CD4-positive, alpha-beta T cell treated with Interleukin-17A for 4 hours (primary cell): ENCODE results near the gene CHCHD3.

Source experiments
- DNase-seq: peaks from one replicate; pipeline ENCODE4 v3.0.0-alpha.2; 2020; ENCODE audit warnings: mixed read lengths

CHCHD3 gene

DNA sequence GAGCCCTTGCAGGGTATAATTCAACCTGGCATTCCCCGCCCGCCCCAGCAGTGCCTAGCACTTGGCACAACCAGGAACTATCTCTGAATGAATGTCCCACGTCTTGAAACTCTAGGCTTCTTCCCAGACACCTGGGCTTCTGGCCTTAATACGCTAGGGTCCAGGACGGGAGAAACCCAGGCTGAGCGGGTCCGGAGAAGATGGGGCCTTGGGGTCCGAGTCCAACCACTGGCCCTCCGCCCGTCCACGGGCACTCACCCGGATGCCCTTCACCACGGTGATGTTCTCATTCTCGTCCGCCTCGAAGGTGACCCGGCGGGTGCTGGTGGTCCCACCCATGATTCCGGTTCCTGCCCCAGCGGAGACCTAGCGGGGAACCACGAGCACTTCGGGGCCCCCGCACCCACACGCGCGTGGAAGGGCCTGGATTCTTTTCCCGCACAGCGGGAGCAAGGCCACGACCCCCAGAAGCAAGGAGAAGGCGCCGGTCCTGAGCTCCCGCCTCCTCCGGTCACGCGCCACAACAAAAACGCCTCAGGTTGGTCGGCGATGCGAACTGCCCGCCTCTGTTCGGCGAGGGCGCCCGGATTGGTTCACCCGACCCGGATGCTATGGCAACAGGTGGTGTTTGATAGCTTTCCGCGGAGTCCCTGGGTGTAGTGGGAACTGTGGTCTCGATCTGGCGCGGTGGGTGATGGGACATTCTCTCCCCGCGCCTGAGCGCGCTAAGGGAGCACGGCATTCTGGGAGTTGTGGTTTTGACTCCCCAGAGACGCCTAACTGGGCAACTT, at the start of gene CHCHD3:
TSS of gene CHCHD3 (minus strand) at position 492 of the 791 bp plus-strand sequence. CDS start at position 339, 153 bp downstream.
- peak; percentile 94 for DNase-seq

DNA sequence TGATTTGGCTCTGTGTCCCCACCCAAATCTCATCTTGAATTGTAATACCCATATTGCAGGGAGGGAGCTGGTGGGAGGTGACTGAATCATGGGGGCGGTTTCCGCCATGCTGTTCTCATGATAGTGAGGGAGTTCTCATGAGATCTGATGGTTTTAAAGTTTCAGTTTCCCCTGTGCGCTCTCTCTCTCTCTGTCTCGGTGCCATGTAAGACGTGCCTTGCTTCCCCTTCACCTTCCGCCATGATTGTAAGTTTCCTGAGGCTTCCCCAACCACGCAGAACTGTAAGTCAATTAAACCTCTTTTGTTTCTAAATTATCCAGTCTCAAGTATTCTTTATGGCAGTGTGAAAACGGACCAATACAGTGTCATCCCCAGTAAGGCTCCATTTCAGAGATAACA, 48.3 kb upstream of the CHCHD3 start:
- DNase-seq: no peak

DNA sequence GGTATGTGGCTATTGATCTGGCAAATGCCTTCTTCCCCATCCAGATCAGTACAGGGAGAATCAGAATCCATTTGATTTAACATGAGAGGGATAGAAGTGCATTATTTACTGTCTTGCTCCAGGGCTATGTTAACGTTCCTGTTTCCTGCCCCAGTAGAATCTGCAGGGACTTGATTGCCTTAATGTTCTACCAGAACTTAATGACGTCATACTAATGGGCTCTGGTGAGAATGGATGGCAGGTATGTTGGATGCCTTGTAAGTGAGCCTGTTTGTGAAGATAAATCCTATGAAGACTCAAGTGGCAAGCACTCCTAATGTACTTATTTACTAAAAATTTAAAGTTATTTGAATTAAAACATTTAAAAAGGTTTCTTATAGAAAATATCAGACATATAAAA, 44.5 kb upstream of the CHCHD3 start:
- DNase-seq: no peak

DNA sequence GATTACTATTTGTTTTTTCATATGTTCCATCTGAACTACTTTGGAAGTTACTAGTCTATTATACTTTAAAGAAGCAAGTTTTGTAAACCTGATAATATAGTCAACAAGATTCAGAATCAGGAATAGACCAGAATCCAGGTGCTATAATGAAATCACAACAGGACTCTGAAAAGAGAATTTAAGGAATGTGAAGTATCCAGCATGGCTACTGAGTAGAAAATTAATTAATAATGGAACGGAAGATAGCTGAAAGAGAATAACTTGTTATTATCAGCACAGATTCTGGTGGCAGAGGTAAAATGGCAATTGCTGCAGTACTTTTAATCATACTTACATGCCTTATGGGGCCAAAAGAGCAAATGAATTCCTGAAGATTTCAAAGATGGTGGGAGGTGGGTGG, 43.1 kb upstream of the CHCHD3 start:
- DNase-seq: no peak

DNA sequence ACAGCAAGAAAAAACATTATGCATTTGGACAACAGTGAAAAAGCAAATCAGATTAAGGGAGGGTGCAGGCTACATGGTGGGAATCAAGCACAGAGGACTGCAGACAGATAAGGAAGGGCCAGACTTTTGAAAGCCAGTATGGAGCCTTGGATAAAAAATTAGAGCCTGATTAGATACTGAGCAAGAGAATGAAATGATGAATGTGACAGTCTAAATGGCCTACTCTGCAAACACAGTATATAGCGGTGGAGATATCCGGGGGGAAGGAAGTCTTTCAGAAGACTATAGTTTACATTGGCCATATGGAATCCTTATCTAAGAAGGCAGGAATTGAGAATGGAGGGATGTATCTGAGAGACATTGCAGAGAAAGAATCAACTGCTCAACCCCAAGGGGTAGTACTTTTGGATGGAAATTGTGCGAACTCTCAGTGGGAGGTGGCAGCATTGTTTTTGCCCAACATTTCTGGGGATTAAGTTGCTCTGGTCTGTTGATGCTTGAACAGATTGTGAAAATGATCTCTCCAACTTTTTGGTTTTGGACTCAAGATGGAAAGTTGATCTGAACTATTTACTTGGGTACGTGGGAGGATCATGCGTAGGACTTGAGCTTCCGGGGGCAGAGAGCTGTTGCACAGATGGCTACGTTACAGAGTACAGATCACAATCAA, 39.4 kb upstream of the CHCHD3 start:
- no peak for DNase-seq

DNA sequence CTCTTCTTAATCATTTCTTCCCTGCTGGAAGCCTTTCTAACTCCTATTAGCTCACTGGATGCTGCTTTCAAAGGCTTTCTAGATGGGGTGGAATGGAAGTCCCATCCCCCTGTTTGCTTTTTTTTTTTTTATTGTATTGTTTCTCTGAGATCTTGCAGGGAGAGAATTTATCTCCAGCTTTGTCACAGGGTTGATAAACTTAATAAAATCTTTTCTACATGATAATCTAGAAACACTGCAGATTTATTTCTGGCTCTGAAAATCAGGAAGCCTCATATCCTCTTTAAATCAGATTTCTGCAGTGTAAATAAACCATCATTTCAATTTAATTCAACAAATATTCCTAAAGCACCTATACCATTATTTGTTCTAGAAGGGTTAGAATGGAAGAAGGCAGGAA, 37.2 kb upstream of the CHCHD3 start:
- no peak for DNase-seq

DNA sequence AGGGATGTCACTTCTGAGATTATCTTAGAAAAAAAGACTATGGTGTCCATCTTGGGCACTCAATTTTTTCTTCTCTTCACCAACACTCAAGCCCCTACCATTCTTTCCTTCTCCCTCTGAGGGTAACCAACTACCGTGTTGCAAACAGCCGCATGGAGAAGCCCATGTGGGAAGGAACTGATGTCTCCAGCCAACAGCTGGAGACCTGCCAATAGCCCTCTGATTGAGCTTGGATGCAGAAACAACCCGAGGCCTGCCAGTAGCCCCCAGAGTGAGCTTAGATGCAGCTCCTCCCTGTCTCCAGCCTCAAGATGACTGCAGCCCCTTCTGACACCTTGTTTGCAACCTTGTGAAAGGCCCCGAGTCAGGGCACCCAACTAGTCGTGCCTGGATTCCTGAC, 36.4 kb upstream of the CHCHD3 start:
- DNase-seq: no peak

DNA sequence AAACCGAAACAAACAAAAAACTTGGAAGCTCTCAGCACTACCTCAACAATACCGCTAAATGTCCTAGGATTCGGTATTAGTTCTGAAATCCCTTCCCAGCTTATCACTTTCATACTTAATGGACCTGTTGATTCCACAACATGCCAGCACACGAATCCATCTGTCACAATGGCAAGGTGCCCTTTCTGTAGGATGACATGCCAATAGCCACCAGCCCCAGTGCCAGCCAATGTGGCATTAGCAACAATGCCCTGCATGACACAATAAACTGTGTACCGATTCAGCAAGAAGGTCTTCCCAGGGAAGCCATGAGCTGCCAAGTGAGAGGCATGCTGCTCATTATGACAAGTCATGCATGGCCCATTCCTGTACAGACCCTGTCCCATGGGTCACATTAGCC, 35.6 kb upstream of the CHCHD3 start:
- no peak for DNase-seq

DNA sequence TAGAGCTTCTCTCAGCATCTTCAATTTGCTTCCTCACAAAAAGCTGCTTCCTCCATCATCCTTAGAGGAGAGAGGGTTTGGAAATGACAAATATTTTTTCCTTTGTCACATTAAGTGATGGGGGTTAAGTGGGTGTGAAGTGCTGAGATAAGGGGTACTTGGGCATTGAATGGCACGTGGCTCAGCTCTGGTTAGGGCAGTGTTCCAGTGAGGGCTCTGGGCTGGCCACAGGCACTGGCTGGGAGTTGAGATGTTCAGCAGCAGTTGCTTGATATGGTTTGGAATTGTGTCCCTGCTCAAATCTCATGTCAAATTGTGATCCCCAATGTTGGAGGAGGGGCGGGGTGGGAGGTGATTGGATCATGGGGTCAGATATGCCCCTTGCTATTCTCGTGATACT, 33.7 kb upstream of the CHCHD3 start:
- no peak for DNase-seq

DNA sequence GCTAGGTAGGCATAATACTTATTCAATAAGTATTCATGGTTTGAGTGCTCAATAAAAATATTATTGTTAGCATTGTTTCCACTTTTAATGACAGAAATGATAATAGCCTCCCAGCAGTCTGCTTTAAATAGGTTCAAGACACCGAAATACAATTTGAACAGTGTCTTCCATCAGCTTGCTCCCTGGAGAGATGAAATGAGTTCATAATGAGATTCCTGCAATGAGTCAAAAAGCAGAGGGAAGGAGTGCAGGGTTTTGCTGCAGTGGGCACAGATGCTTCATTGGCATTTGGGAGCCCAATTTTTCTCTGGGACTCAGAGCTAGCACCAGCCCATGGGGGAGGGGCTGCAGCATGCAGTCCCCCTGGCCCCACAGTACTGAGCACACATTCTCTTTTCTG, 32.6 kb upstream of the CHCHD3 start:
- DNase-seq: no peak

DNA sequence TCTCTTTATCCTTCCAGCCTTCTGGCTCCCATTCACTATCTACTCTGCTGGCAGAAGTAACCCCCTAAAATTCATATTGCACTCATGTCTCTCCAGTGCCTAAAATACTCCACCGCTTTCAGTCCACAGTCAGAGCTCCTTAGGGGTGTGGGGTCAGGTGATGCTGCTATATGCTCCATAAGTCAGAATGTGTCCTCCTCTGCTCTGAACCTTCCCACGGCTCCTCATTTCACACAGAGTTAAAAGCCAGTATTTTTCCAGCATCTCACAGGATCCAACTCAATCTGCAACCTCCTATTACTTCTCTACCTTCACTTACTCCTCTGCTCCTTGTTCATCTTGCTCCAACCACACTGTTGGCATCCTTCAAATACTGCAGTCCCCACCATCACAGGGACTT, 31.1 kb upstream of the CHCHD3 start:
- no peak for DNase-seq

DNA sequence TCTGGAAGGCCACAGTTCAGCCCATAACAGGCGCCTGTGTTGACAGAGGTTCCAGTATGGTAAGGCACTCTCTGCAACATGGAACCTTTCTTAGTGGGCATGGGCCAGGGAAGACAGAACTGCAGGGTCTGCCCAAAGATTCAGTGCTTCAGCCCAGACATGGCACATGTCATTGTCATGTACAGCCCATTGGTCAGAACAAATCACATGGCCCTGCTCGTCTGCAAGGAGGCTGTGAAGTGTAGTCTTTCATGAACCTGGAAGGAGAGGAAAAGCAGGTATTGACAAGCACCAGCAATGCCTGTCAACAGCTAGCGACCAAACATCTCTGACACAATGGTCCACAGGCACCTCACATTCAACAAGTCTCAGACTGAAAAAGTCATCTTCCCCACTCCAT, 30.4 kb upstream of the CHCHD3 start:
- no peak for DNase-seq

DNA sequence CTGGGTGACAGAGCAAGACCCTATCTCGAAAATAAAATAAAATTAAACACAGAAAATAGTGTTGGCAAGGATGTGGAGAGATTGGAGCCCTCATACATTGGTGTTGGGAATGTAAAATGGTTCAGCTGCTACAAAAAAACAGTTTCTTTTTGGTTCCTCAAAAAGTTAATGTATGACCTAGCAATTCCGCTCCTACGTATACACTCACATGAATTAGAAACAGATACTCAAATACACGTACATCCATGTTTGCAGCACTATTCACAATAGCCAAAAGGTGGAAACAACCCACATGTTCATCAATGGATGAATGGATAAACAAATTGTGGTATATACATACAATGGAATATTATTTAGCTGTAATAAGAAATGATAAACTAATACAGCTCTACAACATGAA, 28.4 kb upstream of the CHCHD3 start:
- DNase-seq: no peak

DNA sequence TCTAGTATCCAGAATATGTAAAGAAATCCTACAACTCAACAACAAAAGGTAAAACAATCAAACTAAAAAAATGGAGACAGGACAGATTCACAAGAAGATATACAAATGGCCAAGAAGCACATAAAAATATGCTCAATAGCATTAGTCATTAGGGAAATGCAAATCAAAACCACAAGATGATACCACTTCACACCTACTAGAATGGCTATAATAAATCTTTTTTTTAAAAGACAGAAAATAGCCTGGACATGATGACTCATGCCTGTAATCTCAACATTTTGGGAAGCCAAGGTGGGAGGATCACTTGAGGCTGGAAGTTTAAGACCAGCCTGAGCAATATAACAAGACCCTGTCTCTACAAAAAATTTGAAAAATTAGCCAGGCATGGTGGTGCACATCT, 27.9 kb upstream of the CHCHD3 start:
- DNase-seq: no peak

DNA sequence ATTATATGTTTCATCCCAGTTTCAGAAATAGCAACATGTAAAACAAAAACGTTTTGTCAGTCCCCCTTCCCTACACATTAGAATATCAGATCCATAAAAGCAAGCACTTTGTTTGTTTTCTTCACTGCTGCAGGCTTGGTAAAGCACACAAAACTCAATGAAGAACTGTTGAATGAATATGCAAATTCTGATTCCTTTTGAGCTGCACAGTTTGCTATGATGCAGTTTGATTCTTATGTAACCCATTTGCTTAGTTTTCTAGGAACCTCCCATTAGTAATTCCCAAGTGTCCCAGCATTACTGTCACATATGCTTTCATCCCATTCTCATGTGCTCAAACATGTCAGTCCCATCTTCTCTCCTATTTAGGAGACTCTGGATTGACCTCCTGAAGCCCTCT, 26.1 kb upstream of the CHCHD3 start:
- no peak for DNase-seq

DNA sequence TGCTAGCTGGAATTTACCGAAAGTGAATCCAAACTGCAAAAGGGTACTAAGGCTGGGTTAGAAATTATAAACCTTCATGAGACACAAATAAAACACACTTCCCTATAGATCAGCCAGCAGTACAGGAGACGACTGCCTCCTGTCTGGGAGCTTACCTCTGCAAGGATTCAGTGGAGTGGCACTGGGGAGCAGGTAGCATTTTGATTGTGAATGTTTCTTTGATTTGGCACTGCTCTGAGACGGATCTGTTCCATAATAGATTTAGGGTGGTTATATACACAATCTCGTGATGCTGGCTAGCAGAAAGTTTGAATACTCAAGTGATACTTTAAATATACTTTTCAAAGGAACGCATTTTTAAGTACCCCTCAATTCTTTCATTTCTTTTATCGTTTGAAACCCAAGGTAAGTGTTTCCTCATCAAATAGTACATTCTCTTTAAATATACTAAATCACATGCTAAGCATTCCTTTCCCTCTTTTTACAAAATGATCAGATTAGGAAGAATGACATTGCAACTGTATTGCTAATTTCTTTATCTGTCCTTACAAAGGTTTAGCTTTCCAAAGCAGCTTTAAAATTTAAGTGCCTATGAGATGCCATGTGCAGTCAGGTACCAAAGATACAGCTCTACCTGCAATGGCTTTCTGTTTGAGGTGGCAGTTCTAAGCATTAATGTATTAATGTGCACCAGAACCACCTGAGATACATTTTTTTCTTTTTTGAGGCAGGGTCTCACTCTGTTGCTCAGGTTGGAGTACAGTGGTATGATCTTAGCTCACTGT, 20.6 kb upstream of the CHCHD3 start:
- DNase-seq: no peak

DNA sequence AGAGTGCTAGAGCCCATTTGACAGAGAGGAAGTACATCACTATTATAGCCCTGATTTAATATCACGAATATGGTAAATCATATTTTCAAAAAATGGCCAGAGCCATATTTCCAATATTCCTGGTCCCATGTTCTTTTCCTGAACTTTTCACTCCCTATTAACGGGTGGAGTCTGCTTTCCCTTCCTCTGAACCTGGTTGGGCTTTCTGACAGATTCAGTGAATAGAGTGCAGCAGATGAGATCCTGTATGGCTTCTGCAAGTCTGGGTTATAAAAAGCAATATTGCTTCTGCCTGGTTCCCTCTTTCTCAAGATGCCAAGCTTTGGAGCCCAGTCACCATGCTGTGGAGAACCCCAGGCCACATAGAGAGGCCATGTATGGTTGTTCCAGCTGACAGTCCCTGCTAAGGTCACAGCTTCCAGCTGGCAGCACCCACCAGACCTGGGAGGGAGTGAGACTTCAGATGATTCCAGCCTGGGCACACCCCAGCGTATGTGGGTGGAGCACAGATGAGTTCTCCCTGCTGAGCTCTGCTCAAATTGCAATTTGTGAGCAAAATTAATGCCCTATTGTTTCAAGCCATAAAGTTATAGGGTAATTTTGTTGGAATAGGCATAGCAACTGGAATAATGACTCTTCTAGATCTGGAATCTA, 17.9 kb upstream of the CHCHD3 start:
- no peak for DNase-seq

DNA sequence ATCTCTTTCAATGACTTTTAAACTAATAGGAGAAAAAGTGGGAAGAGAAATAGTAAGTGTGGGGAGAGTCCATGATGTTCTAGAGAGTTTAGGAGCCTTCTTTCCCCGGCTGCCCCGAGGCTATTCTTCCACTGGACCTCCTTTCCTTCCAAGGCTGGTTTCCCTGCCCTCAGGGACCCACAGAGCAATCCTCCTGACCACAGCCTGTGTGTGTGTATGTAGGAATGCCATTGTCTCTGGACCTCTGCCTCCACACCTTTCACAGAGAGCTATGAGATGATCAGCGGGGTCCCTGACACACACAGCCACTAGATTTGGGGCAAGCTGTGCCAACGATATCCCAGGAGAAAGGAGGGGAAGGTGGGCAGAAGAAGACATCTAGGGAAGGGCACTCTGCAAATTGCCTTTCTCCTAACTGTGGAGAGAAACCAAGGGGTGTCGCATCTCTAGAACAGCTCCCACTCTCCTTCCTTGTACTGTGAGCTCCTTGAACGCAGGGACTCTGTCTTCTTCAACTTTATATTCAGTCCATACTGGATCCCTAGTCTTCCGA, 13.3 kb upstream of the CHCHD3 start:
- DNase-seq: no peak

DNA sequence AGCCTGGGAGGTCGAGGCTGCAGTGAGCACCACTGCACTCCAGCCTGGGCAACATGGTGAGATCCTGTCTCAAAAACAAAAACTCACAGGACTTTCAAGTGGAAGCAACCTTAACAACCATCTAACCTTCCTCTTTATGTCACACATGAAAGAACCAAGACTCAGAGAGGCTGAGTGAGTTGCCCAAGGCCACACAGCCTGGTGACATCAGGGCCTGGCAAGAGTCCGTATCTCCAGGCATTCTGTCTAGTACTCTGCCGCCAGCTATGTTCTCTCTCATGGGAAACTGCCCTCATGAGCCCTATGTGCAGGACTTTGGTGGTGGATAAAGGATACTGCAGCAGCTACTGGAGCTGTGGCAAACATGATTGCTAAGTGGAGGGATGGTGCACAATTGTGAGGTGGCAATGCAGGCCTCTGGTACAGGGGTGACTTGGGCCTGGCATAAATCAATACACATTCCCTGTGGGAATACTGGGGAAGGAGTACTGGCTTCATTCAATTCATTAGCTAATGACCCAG, 10.1 kb upstream of the CHCHD3 start:
- DNase-seq: no peak

DNA sequence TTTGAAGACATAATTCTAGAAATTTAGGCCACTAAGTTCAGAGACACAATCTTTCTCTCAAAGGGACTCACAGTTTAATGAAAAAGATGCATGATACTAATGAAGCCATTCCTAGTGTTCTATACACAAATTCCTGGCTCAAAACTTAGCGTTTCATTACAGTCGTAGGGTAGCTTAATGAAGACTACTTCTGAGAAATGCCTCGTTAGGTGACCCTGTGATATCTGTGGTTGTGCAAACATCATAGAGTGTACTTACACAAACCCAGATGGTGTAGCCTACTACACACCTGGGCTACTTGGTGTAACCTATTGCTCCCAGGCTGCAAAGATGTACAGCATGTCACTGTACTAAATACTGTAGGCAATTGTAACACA, 488 bp upstream of the CHCHD3 start:
- no peak for DNase-seq

DNA sequence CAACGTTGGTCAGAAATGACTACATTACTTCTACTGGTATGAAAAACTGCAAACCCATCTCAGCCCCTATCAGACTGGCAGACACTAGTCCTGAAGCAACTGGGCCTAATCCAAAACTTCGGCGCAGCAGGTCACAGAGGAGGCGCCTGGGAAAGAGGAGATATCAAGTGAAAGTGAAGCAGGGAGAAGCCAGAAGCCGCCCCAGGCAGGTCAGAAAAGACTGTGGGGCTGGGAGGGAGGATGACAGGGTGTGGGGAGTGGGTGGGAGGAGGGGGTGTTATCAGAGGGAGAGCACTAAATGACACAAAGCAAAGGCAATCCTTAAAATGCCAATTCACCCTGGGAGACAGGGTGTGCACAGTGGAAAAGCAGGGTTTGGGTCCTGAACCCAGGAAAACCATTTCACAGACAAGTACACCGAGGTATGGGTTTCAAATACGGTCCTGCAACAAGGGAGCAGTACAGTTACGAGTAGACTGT, 731 bp downstream of the CHCHD3 start:
- no peak for DNase-seq

DNA sequence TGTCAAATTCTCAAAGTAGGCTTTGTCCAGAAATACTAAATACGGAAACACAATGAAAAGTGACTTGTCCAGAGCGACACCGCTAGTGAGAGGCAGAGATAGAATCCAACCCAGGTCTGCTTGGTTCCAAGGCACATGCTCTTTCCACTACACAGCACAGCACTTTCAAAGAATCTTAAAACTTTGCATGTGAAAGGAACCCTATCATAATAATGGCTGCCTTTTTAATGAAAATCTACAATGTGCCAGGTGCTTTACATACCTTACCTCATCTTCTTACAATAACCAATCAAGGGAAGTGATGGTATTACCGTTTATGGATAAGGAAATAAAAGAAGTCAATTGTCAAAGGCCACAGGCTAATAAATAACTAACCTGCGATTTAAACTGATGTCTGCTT, 2.6 kb downstream of the CHCHD3 start:
- DNase-seq: no peak

DNA sequence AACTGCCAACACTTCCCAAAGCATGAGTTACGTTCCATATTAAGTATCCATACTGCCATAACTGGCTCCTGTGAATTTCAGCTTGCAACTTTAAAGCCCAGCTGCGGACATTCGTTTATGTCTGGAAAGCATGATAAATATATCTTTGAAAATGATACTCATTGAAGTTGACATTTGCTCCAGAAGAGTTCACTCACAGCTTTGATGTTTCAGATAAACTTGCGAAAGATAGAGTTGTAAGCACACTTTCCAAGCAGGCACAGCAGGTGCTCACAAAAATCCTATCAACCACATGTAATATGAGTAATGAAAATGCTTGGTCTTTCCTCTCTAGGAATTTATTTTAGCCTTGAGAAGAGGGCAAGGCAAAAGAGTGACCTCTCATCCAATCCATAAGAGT, 4.5 kb downstream of the CHCHD3 start:
- no peak for DNase-seq
